ENCODE measurements around the gene ACTA2.

The ACTA2 gene

DNA sequence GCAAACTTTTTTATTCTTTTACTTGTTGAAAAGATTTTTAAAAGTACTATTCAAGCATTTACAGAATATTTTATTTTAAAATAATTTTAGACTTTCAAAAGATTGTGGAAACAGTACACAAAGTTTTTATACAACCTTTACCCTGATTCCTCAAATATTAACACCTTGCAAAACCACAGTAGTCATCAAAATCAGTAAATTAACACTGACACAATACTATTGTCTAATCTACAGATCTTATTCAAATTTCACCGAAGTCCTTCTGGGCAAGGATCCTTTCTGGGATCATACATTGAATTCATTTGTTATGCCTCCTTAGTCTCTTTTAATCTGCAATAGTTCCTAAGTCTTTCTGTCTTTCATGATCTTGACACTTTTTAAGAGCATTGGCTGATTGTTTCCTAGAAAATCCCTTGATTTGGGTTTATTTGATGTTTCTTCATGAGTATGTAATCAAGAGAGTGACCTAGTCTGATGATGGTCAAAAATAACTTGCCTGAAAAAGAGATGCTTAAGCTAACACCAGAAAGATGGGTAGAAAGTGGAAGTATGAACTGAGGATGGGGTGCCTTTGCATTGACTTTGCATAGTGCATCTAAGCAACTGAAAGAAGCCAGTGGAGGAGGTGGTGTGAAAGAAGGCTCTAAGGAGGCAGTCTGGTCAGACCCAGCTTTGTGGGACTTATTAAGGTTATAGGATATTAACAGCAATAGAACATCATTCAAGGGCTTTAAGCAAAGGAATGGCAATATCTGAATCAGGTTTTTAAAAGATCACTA, 62.8 kb downstream of the ACTA2 start:
- DNase-seq = no peak

DNA sequence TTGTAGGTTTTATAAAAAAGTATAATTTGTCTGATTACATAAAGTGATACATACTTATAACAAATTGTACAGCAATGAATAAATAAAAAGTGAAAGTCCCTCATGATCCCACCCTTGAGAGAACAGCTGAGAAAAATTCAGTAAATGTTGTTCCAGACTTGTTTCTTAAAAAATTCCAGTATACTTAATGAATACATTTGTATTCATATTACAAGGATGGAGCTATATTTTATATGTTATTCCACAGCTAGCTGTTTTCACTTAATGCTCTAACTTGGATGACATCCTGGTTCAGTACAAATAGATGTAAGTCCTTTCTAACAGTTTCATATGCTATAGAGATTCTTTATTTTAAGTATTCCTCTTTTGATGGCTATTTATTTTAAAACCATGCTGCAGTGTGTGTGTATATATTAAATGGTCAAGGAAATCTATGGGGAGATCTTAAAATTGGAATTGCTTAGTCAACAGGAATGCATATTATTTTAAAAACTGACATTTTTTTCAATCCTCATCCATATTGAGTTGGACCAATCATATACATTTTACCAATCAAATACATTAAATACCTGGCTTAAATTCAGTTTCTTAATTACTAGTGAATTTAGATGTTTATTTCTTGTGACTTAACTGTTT, 63.6 kb downstream of the ACTA2 start:
- no peak for DNase-seq

DNA sequence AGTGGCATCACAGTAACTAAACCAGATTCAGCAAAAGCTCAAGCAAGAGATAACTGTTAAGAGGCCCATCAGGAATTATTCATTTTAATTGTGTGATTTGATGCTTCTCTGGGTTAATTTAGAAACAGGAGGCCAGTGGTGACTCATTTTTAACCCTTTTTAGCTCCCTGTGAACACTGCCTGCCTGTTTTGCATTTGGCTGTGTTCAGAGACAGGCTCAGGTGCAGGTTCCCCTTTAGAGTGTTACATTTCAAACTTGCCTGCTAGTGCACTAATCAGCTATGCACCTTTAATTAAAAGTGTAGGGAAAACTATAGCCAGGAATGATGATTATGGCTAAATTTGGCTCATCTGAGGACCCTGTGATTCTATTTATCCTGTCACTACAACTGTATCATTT, 66.0 kb downstream of the ACTA2 start:
- no peak for DNase-seq

Data from activated gamma-delta T cell (primary cell).